ENCODE results near the gene GADD45GIP1. TPM values are rescaled to one million over a fixed set of nuclear protein-coding genes. Genes with fewer than 3 reads are reported as not detected.

The GADD45GIP1 gene
- total and polyA plus RNA-seq, 2 donors (not counting 1 experiment from before 2014, with no cell fraction given), result 19.5 to 19.7 TPM

DNA sequence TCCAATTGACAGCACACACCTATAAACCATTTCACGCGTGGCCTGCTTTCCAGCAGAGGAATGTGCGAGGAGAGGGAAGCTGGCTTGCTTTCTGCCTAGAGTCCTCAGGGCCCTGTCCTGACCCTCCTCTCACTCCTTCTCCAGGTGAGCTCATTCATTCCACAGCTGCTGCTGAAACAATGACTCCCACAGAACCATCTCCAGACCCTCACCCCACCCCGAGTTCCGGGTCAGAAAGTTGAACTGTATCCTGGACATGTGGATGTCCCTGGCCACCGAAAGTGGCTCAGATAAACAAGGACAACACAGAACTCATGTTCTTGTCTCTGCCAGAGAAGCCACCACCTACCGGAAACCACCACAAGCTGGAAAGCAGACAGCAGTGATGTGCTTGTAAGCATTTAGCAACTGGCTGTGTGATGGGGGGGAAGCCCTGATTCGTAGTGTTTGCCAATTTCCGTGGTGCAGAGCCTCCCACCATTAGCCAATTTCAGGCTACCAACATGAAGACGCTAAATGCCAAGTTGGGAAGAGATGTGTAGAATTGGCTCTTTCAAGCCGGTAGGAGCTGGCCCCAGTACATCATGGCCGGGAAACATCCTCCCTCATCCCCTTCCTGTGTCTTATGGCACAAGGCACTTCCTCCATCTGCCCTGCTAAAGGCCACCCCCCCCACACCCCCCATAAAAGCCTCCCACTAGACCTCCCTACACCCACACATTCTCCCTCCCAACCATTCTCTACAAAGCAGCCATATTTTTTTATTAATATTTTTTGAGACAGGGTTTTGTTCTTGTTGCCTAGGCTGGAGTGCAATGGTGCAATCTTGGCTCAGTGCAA is 43.0 kb downstream of the GADD45GIP1 start:
- no peak for TF ChIP-seq EZH2 (IDR thresholded peaks at IDR 0.05; ENCODE audit: low read length, missing control alignments)
- TF ChIP-seq, protein P1, sequence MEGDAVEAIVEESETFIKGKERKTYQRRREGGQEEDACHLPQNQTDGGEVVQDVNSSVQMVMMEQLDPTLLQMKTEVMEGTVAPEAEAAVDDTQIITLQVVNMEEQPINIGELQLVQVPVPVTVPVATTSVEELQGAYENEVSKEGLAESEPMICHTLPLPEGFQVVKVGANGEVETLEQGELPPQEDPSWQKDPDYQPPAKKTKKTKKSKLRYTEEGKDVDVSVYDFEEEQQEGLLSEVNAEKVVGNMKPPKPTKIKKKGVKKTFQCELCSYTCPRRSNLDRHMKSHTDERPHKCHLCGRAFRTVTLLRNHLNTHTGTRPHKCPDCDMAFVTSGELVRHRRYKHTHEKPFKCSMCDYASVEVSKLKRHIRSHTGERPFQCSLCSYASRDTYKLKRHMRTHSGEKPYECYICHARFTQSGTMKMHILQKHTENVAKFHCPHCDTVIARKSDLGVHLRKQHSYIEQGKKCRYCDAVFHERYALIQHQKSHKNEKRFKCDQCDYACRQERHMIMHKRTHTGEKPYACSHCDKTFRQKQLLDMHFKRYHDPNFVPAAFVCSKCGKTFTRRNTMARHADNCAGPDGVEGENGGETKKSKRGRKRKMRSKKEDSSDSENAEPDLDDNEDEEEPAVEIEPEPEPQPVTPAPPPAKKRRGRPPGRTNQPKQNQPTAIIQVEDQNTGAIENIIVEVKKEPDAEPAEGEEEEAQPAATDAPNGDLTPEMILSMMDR (conservative IDR thresholded peaks at IDR 0.05 in 1 of 2, IDR thresholded peaks at IDR 0.05 in 1 of 2; ENCODE audit: low read depth in 1 of 2, low read length in 2 of 2), result no peak
- no peak overlapping the region for H3K4me3 ChIP-seq (replicated peaks in 1 of 4; ENCODE audit: control extremely low read depth in 1 of 4, insufficient read depth in 1 of 4, low read depth in 3 of 4, low read length in 4 of 4)
- H3K79me2 ChIP-seq (ENCODE audit: control insufficient read depth, insufficient read depth, low read length), result no peaks in the 10 kb centered on the region
- H3K9me3 ChIP-seq (ENCODE audit: control insufficient read depth, insufficient read depth, low read depth, low read length), result no peaks in the 10 kb centered on the region
- no peaks in the 10 kb centered on the region for H4K20me1 ChIP-seq (ENCODE audit: control insufficient read depth, extremely low read depth, insufficient read depth, low read length)
- H3K36me3 ChIP-seq (ENCODE audit: control insufficient read depth, insufficient read depth, low read length), result no peaks in the 10 kb centered on the region
- H3K27me3 ChIP-seq (ENCODE audit: control insufficient read depth, insufficient read depth, low read length), result no peaks in the 10 kb centered on the region
- DNase-seq (ENCODE audit: low read depth in 2 of 2), result peak; percentile 37 to 43
- no peak overlapping the region for H3K4me2 ChIP-seq (ENCODE audit: extremely low read depth, insufficient read depth, low read length)
- H3K9ac ChIP-seq (ENCODE audit: insufficient read depth, low read length), result no peak overlapping the region
- peaks cover 8% of the 10 kb centered on the region for H3K4me1 ChIP-seq (ENCODE audit: control insufficient read depth, extremely low read depth, insufficient read depth, low read length)
- no peak overlapping the region for H3K27ac ChIP-seq (ENCODE audit: insufficient read depth, low read length)
- peak overlapping the region; percentile 2 for H2AFZ ChIP-seq (ENCODE audit: low read length)

DNA sequence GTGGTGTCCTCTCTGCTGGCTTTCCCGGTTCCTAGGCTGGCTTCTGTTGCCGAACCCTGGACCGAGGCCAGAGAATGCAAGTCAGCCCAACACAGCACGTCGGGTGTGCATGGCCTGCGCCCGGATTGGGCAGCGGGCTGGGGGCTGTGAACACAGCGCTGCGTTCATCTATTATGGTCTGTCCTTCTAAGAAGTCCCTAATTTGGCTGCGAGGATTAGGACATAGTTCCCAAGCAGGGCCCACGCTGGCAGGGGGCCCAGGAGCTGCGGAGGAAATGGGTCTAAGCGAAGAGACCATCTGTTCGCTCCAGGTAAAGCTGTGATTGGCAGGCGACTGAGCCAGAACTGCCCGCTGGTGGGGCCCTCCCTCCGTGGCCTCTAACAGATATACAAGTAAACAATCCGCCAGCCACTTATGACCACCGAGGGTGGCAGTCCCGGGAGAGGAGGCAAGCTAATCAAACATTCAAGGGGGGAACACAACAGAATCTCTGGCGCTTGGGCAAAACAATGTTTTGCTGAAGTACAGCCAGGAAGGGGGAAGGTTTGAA is 43.9 kb downstream of the GADD45GIP1 start:
- Histone ChIP-seq H3K4me1 (ENCODE audit: control insufficient read depth, extremely low read depth, insufficient read depth, low read length) (peaks cover 5% of the 10 kb centered on the region), H3K36me3 (ENCODE audit: control insufficient read depth, insufficient read depth, low read length) (no peaks in the 10 kb centered on the region), H3K79me2 (ENCODE audit: control insufficient read depth, insufficient read depth, low read length) (no peaks in the 10 kb centered on the region), H3K4me3 (replicated peaks in 1 of 4; ENCODE audit: control extremely low read depth in 1 of 4, insufficient read depth in 1 of 4, low read depth in 3 of 4, low read length in 4 of 4) (no peak overlapping the region), H3K27ac (ENCODE audit: insufficient read depth, low read length) (no peak overlapping the region), H3K27me3 (ENCODE audit: control insufficient read depth, insufficient read depth, low read length) (no peaks in the 10 kb centered on the region), H4K20me1 (ENCODE audit: control insufficient read depth, extremely low read depth, insufficient read depth, low read length) (no peaks in the 10 kb centered on the region), H3K9me3 (ENCODE audit: control insufficient read depth, insufficient read depth, low read depth, low read length) (no peaks in the 10 kb centered on the region), H3K9ac (ENCODE audit: insufficient read depth, low read length) (no peak overlapping the region), H2AFZ (ENCODE audit: low read length) (peak overlapping the region; percentile 33), H3K4me2 (ENCODE audit: extremely low read depth, insufficient read depth, low read length) (peak overlapping the region; percentile 27)
- no peak for TF ChIP-seq EZH2 (IDR thresholded peaks at IDR 0.05; ENCODE audit: low read length, missing control alignments)
- TF ChIP-seq, protein P1 (conservative IDR thresholded peaks at IDR 0.05 in 1 of 2, IDR thresholded peaks at IDR 0.05 in 1 of 2; ENCODE audit: low read depth in 1 of 2, low read length in 2 of 2), result no peak
- peak; percentile 59 to 80 for DNase-seq (ENCODE audit: low read depth in 2 of 2)

DNA sequence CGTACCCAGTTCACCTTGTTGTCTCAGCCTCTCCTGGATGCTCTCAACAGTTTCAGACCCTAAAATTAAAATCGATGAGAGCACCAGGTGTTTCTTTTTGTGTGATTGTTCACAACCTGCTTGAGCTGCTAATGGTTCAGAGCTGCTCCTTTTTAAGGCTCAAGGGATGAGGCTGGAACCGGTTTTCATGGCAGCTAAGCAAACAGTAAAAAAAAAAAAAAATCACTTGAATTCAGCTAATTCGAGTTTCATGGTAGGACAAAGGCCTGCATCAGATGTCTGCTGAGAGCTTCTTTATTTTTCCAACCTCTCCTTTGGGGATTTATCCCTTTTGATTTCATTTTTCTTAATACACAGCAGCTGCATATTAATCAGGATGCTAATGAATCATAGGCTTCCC is 44.5 kb downstream of the GADD45GIP1 start:
- Histone ChIP-seq H3K4me3 (replicated peaks in 1 of 4; ENCODE audit: control extremely low read depth in 1 of 4, insufficient read depth in 1 of 4, low read depth in 3 of 4, low read length in 4 of 4) (no peak overlapping the region), H3K4me1 (ENCODE audit: control insufficient read depth, extremely low read depth, insufficient read depth, low read length) (peaks cover 5% of the 10 kb centered on the region), H3K9me3 (ENCODE audit: control insufficient read depth, insufficient read depth, low read depth, low read length) (no peaks in the 10 kb centered on the region), H3K9ac (ENCODE audit: insufficient read depth, low read length) (no peak overlapping the region), H3K36me3 (ENCODE audit: control insufficient read depth, insufficient read depth, low read length) (no peaks in the 10 kb centered on the region), H2AFZ (ENCODE audit: low read length) (no peak overlapping the region), H3K27ac (ENCODE audit: insufficient read depth, low read length) (no peak overlapping the region), H3K27me3 (ENCODE audit: control insufficient read depth, insufficient read depth, low read length) (no peaks in the 10 kb centered on the region), H3K4me2 (ENCODE audit: extremely low read depth, insufficient read depth, low read length) (peak overlapping the region; percentile 27), H3K79me2 (ENCODE audit: control insufficient read depth, insufficient read depth, low read length) (no peaks in the 10 kb centered on the region), H4K20me1 (ENCODE audit: control insufficient read depth, extremely low read depth, insufficient read depth, low read length) (no peaks in the 10 kb centered on the region)
- no peak for TF ChIP-seq EZH2 (IDR thresholded peaks at IDR 0.05; ENCODE audit: low read length, missing control alignments)
- TF ChIP-seq, protein P1 (conservative IDR thresholded peaks at IDR 0.05 in 1 of 2, IDR thresholded peaks at IDR 0.05 in 1 of 2; ENCODE audit: low read depth in 1 of 2, low read length in 2 of 2), result no peak
- DNase-seq (ENCODE audit: low read depth in 2 of 2), result no peak
